CD4-positive, alpha-beta T cell treated with Interleukin-12 subunit alpha and Interleukin-12 subunit beta, for 1 hour (primary cell): ENCODE results near the gene GFPT2.

Experiments used
- DNase-seq: peaks from one replicate; pipeline ENCODE4 v3.0.0-alpha.2; 2020

GFPT2 gene

DNA sequence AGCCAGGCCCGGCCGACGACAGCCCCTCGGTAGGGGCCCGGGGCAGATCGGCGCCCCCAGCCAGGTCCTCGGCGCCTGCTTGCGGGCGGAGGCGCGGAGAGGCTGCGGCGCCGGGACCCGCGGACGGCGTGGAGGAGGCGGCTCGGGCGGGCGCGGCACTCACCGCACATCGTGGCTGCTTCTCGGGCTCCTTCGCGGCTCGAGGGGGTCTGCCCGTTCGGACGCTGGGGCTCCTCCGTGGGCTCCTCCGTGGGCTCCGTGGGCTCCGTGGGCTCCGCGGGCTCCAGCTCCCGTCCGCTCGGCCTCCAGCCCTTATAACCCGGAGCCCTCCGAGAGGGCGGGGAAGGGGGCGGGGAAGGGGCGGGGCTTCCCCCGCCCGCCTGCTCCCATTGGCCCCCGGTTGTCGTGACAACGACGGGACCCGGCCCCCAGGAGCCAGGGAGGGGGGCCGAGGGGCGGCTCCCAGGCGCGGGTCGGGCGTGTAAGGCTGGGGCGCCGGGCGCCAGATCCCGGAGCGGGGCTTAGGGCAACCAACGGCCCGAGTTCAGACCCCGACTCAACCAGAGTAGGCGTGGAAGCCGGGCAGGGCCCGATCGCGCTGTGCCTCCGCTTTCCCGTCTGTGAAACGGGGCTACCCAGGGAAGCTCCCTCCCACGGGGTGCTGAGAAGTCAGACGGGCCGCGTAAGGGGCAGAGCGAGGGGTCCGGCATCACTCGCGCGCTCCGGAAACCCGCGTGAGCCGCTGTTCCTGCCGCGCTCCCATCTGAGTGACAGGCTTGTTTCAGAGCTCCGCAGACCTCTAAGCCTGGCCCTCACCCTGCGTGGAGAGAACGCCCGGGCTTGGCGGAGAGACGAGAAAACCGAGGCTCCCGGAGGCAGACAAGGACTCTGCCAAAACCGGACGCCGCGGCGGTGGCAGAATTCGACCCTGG lies at the start of gene GFPT2:
Gene GFPT2, minus strand, starts transcription at position 289 of the 932 bp plus-strand sequence. Its CDS starts 119 bp downstream, at position 170.
- DNase-seq = peak; percentile 84

DNA sequence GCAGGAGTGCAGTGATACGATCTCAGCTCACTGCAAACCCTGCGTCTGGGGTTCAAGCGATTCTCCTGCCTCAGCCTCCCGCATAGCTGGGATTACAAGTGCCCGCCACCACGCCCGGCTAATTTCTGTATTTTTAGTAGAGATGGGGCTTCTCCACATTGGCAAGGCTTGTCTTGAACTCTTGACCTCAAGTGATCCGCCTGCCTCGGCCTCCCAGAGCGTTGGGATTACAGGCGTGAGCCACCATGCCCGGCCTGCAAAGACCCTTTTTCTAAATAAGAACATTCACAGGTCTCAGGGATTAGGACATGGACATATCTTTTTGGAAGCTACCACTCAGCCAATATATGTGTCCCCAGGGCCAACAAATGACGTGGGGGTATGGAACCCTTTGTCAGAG lies 49.6 kb upstream of the GFPT2 start:
- DNase-seq = no peak

DNA sequence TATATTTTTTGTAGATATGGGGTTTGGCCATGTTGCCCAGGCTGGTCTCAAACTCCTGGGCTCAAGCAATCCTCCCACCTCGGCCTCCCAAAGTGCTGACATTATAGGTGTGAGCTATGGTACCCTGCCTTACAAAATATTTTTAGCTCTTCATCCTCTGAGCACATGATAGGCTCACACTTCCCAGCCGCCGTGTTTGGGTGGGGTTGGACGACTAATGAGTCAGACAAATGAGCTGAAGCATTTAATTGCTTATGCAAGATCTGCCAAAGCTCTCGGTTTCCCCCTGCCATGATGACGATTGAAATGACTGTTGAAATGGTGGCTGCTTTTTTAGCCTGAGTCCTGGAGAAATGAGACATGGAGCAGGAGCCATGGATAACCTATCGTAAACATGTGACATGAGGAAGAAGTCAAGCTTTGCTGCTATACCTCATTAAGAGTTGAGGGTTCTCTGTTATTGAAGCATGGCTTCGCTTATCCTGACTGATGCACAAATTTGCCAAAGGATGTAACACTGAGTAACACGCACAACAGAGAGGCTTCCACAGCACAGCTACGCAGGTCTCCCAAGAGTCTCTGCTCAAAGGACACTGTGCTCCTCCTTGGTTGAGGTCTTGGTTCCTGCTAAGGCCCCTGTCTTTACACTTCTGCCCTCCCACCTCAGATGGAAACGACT lies 48.2 kb upstream of the GFPT2 start:
- DNase-seq = no peak

DNA sequence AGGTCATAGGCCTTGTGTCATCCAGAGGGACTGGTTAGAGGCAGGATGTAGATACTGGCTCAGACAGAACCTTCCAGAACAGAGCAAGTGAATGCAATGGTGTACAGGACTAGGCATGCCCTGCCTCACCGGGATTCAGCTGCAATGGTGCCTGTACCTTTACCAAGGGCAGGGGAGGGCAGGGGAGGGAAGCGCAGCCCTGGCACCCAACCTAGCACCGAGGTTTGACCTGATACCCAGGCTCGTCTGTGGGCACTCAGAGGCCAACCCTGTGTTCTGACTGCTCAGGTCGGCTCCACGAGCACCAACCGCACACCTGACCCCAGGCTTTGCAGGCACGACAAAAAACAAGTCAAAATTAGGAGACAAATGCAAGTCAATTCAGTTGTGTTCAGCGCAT lies 47.3 kb upstream of the GFPT2 start:
- DNase-seq = no peak

DNA sequence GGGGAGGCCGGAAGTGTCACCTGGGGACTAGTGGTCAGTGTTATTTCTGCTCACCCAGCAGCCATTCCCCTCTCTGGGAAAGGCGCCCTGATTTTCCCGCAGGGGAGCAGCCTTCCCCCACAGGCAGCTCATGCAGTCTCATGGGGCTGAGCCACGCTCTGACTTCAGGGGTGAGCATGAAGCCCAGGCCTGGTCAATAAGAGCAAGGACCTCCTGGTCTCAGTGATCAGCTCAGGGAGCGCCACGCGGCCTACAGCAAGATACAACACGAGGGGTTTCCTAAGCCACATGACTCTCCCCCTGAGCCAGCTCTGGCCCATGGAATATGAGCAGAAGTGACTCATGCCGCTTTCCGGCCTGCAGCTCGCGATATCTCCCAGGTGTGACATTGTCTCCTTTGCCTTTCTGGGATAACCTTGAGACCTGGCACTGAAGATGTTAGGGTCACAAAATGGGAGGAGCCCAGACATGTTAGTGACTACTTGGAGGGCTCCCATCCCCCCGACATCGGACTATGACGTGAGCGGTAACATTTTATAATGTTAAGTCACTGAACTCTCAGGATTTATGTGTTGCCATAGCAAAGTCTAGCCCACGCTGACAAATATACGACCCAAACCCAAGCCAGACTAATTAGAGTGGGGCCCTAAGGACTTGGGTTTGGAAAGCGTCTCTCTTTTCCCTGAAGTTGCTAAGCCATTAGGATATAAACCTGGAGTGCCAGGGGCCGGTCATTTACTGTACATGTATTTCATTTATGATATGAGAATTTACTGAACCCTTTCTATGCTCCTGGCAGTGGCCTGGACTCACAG lies 46.5 kb upstream of the GFPT2 start:
- DNase-seq = no peak

DNA sequence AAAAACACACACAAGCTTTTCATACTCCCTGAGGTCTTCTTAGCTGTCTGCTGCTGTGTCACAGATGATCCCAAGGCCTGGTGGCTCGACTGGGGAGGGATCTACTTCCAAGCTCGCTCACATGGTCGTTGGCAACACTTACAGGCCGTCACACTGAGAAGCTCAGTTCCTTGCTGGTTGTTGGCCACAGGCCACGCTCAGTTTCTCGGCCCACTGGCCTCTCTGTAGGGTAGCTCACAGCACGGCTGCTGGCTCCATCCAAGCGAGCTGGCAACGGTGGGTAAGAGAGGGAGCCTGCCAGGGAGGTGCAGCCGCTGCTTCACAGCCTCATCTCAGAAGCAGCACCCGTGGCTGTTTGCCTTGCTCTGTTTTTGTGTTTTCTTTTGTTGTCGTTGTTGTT lies 43.8 kb upstream of the GFPT2 start:
- DNase-seq = no peak

DNA sequence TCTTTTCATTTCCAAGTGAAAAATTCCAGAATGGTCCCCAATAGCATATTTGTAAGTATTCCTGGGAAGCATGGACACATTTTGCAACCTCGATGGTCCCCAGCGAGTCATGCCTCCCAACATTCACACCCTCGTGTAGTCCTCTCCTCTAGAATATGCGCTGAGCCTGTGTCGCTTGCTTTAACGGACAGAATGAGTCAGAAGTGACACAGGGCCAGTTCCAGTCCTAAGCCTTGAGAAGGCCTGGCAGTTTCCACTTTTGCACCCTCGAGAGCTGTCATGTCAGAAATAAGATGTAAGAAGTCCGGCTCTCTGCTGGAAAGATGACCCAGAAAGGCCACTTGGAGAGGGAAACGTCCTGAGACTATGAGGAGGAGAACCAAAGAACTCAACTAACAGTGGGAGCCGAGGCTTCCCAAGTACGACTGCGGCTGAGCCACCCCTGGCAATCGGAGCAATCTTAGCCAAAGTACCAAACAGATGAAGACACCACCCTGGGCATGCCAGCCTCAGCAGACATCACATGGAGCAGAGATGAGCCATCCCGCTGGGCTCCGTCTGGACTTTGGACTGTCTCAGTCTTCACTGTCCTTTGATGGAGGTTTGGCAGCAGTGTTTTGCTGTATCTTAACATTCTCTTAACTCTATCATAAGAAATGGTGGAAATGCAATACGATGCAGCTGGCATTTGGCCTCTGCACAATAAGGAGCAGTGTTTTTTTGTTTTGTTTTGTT lies 42.6 kb upstream of the GFPT2 start:
- no peak for DNase-seq

DNA sequence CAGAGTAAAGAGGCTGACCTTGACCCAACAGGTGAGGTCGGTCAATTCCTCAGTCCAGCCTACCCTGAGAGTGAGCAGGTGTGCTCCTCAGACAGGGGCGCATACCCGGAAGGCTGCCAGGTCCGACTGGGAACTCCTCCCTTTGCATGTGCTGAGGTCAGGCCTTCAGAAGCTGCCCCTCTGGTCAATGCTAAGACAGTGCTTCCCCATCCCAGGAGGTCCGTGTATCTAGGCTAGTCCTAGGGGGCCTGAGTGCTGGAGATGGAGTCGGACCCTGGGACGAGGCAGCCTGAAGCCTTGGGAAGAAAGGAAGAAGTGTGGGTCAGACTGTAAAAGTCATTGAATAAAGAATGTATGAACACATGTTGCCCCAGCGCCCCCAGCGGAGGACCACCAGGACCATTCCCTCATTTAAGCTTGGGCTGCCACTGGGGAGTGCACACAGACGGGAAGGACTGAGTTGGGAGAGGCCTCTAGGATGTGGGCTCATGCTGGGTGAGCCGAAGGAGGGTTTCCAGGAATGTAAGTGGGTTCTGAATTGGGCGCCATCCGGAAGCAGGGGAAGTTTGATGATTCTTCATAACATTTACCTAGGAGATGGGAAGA lies 41.0 kb upstream of the GFPT2 start:
- DNase-seq = no peak

DNA sequence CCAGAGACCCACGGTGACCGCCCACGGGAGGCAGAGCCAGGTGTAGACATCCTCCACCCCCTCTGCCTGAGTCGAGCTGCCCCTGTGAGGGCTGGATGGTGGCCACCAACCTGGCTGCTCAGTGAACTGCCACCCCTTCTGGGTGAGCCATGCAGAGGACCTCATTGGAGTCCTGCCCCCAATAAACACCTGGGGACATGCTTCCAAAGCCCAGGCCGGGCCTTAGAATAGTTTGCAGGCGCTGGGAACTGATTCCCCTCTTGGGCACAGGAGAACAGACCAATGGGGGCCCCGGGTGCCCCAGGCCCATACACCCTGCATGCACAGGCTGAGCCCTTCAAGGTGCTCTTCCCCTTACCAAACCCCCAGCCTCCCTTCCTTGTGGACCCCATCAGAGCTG lies 38.1 kb upstream of the GFPT2 start:
- DNase-seq = no peak

DNA sequence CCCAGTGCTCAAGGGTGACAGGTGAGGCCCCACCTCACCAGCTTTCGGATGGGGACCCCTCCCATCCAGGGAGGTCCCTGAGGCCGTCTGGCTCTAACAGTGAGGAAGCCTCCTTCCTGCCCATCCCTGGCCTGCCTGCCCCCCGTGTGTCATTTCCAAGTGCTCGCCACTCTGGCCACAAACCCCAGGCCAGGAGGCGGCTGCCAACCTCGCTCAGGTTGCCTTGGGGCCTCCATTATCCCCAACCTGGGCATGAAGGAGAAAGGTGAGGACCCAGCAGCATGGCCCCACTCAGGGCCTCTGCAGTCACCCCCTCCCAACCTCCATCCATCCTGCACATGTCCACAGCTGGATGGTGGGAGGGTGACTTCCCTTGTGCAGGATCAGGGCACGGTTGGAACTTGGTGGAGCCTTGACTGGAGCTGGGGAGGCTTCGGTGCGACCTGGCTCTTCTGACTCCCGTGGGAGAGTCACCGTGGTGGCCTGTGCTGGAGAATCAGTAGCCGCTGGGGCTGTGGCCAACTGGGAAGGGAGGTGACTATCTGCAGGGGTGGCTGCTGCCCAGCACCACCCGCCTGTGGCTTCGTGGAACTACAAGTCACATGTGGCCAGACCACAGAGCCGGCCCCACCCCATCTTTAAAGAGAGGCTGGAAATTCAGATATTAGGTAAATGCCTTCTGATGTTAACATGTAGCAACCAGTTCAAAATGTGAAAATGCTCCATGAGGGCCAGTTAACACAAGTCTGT lies 37.5 kb upstream of the GFPT2 start:
- DNase-seq = no peak

DNA sequence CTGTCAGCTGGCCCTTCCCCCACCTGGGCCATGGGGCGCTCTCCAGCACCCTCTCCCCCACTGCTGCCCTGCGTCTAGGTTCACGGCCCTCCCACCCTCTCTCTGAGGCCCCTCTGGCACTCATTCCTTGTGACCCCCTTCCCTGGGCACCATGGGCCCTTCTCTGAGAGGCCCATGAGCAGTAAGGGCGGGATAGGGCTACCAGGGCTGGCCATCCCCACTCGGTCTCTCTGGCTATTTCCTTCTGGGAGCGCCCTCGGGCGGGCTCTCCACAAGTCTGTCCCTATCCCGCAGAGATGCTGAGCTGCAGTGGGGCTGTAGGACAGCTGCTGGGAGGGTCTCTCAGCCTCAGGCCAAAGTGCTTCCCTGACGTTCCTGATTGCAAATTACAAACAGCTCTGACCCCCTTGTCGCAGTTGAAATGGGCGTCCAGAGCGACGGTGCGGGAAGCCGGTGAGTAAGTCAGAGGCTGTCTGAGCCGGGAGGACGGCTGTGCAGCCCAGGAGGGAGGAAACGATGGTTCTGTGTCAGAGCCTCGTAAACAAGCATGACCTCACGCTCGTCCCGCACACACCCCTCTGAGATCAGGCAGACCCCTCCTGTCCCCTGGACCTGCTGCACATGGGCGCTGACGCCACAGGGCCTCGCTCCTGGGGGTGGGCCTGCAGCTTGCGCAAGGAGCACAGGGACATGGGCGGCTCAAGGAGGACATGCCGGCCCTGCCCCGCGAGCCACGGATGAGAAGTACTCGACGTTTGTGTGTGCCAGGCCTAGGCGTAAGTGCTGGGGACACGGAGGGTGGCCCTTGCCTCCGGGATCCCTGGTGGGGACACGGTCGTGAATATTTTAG lies 36.3 kb upstream of the GFPT2 start:
- no peak for DNase-seq

DNA sequence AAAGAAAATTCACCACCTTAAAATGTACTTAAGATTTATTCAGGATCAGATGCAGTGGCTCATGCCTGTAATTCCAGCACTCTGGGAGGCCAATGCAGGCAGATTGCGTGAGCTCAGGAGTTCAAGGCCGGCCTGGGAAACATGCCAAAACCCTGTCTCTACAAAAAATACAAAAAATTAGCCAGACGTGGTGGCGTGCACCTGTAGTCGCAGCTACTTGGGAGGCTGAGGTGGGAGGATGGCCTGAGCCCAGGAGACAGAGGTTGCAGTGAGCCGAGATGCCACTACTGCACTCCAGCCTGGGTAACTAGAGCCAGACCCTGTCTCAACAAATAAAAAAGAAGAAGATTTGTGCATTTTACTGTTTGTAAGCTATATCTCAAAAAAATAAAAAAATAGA lies 34.7 kb upstream of the GFPT2 start:
- DNase-seq = no peak

DNA sequence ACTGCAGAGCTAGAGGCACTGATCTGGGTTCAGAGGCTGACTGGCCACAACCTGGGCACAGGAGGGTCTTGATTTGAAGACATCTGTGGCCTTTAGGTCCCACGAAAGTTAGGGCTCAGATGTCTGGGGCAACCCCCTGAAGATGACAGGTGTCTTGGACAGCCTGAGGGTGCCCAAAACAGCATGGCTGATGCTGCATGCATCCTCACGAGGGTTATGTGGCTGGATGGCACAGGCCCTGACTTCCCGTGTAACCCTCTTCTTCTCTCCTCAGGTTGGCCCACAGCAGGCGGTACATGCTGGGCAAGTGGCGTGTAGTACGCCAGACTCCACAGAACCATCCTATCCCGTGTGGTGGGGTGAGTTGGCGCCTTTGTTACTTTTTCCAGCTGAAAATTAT lies 29.8 kb upstream of the GFPT2 start:
- DNase-seq = no peak

DNA sequence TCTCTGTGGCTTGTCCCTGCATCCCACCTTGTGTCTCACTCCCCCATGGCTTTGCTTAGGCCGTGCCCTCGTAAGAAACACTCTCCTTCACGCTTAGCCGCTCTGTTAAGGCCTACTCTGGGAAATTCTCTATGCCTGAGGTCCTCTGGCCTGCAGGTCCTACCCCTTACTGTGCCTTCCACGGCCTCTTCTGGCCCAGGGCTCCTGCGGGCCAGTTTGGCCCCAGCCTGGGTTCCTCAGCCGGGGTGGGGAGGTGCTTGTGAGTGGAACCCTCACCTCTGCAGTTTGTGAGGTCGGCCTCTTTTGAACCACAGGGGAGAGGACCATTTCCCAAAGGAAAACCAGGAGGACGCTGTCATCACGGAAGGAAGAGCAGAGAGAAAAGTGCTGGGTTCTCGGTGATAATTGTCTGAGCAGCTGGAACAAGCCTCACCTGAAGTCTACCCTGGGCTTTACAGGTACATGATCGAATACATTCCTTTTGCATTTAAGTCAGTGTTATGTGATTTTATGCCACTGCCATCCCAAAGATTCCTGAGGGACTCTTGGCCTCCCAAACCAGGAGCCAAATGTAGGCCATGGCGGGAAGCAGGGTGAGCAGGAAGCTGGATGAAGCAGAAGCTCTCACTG lies 28.8 kb upstream of the GFPT2 start:
- DNase-seq = no peak

DNA sequence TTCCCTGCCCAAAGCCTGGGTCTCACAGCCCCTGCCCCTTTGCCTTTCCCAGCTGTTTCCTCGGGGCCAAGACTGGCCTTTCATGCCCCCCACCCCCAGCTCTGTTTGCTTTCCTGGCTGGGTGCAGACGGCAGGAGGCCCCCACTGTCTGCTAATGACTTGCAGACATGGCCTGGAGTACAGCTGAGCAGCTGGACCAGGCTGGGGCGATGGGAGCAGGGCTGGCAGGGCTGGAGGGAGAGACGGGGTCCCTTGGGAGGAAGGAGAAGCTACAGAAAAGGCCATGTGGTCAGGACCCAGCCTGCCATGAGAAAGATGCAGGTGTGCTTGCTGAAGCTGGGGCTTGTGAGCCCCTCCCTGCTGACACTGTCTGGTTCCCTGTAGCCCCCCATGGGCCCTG lies 28.3 kb upstream of the GFPT2 start:
- no peak for DNase-seq

DNA sequence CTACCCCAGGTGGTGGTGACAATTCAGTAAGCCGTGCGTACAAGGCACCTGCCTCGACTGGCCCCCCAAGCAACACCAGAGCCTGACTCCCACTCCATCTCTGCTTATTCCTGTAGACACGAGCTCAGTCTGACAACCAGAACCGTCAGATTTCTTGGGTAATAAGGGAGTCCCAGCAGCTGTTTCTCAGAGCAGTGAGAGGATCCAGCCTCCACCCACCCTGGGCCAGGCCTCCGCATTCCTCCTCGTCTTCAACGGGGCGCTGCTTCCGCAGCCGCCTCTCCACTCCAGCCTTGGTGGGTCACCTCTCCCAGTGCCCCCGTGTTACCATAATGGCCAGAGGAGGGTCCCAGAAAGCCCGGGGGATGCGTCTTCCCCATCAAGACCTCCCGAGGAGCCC lies 27.7 kb upstream of the GFPT2 start:
- DNase-seq = no peak

DNA sequence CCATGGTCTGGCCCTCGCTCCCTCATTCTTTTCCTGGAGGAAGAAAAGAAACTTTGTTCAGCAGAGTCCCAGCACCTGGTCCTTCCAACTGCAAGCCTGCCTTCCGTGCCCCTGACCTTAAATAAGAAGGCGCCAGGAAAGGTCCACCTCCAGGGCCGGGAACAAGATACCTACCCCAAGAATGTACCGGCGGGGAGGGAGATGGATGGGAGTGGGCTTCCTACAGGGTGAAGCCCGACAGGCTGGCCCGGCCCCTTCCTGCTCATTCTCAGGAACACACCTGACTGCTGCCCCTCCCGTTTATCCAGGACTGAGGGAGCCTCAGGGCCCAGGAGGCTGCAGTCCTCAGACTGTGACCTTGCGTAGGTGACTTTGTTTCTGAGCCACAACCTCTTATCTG lies 27.3 kb upstream of the GFPT2 start:
- no peak for DNase-seq

DNA sequence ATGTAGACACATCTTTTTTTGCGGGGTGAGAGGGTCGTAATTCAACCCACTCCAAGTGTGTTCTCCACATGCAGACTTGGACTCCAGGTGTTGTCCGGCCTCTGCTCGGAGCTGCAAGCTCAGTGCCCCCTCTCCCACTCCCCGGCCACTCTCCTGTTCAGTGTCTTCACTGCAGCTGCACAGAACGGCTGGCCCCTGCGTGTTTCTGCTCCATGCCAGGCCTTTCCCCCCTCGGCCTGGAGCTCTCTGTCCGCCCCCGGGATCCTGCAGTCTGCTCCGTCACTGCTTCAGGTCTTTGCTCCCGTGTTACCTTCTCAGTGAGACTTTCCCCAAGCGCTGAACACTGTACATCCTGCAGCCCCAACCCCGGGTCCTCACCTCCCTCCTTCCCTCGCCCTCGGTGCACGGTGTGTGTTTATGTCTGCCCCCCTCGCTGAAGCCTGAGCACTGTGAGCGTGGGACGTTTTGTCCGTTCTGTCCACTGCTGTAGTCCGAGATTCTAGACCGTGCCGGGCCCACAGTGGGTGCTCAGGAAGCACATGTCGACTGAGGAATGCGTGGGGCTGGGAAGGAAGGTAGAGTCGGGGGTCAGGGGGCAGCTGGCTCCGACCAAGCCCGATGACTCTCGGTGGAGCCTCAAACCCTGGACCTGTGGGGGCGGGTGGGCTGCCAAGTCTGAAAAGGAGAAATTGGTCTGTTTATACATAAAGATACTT lies 26.4 kb upstream of the GFPT2 start:
- no peak for DNase-seq
